Gastroesophageal sphincter (tissue), 4 donors: ENCODE data around the gene IRF2. TPM values are rescaled to one million over a fixed set of nuclear protein-coding genes. Genes with fewer than 3 reads are reported as not detected.

Experiments used
- ATAC-seq: fragments of 150-250 bp; one replicate; pipeline ENCODE4 v1.9.1; 2016; ENCODE audit warnings: mild to moderate bottlenecking, moderate library complexity
- H3K27ac ChIP-seq, 4 donors: fragments of 200-600 bp; sonication (generic) in 3 of 4; 1 replicate in 3 of 4; 2 replicates in 1 of 4; pipeline ENCODE4 v1.5.1; 2016 to 2019
- H3K27me3 ChIP-seq: fragments of 200-600 bp; sonication (generic); one replicate; pipeline ENCODE4 v1.5.1; 2019
- H3K36me3 ChIP-seq, 2 donors: fragments of 200-600 bp; sonication (generic); one replicate each; pipeline ENCODE4 v1.5.1; 2019; ENCODE audit warnings: control low read depth in 1 of 2
- H3K4me1 ChIP-seq, 3 donors: fragments of 200-600 bp; sonication (generic); 1 replicate in 2 of 3; 2 replicates in 1 of 3; pipeline ENCODE4 v1.5.1; 2016 to 2019; ENCODE audit warnings: control low read depth in 2 of 3
- H3K4me3 ChIP-seq, 2 donors: fragments of 200-600 bp; sonication (generic); one replicate each; pipeline ENCODE4 v1.5.1; 2019; ENCODE audit warnings: mild to moderate bottlenecking in 1 of 2, moderate library complexity in 1 of 2
- H3K9me3 ChIP-seq, 3 donors: fragments of 200-600 bp; sonication (generic); one replicate each; pipeline ENCODE4 v1.5.1; 2017 to 2019; ENCODE audit warnings: control low read depth in 2 of 3
- CTCF ChIP-seq, 4 experiments: fragments of 200-600 bp in 2 of 4; fragments of 450-650 bp in 2 of 4; sonication (generic) in 1 of 4; IDR thresholded peaks; one replicate each; pipeline ENCODE4 v1.5.1; 2017 to 2019; ENCODE audit warnings: antibody characterized with exemption in 4 of 4, mild to moderate bottlenecking in 2 of 4, moderate library complexity in 2 of 4
- EP300 ChIP-seq: sonication (generic); formaldehyde crosslinking; IDR thresholded peaks from one replicate; pipeline ENCODE4 v1.6.1; 2017; ENCODE audit warnings: antibody characterized with exemption, mild to moderate bottlenecking
- POLR2A ChIP-seq, 2 donors: fragments of 450-650 bp; IDR thresholded peaks; one replicate each; pipeline ENCODE4 v1.6.1; 2017; ENCODE audit warnings: antibody characterized with exemption in 2 of 2, mild to moderate bottlenecking in 2 of 2, moderate library complexity in 1 of 2
- POLR2AphosphoS5 ChIP-seq: sonication (generic); formaldehyde crosslinking; IDR thresholded peaks from one replicate; pipeline ENCODE4 v1.6.1; 2017; ENCODE audit warnings: antibody characterized with exemption
- WGBS, 2 donors: methylation state at CpG; one replicate each; pipeline ENCODE4 v1.1.5; 2018; ENCODE audit warnings: low coverage in 1 of 2; 5-methylcytosine and 5-hydroxymethylcytosine counted together
- total RNA-seq, 4 donors: library from RNA; depleted of rRNA; stranded (reverse); fragments of >200 nt; gene quantifications; one replicate each; pipeline ENCODE4 v1.1.0, GENCODE V29; 2016

Gene IRF2
- total RNA-seq, 4 donors from 2014 or later: 34.1 to 41.7 (median 35.4) TPM

DNA sequence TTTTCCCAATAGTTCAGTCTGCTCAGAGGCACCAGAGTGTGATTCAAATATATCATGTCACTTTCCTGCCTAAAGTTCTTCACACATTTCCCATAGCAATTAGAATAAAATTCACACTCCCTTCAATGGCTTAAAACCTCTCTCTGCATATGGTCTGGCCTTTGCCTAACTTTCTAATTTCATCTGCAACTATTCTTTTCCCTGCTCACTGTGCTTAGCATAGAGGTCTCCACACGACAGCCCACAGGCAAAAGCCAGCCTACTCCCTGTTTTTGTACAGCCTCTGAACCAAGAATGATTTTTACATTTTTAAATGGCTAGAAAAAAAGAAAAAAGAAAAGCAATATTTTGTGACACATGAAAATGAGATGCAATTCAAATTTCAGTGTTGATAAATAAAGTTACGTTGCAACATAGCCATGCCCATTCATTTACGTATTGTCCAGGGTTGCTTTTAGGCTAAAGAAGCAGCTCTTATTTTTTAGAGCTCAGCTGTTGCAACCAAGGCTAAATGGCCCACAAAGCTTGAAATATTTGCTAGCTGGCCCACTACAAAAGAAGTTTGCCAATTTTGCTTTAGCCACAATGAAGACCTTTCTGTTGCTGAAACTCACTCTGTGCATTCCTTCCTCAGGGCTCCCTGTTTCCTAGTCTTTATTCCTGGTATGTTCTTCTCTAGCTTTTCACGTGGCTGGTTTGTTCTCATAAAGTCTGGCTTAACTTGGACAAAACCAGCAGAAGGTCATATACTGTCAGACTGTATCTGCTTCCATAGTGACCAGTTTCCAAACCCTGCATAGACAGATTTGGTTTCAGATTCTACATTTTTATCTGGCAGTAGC is 26.6 kb upstream of the IRF2 start:
- TF ChIP-seq POLR2AphosphoS5: no peak
- TF ChIP-seq EP300: no peak
- TF ChIP-seq CTCF (IDR thresholded peaks at IDR 0.05): no peak
- TF ChIP-seq POLR2A (IDR thresholded peaks at IDR 0.05): no peak
- Histone ChIP-seq H3K27me3 (no peaks in the 10 kb centered on the region), H3K27ac (no peak overlapping the region), H3K4me1 (no peaks in the 10 kb centered on the region), H3K9me3 (peaks cover 0 to 10% (median 0%) of the 10 kb centered on the region in 3 donors), H3K4me3 (no peak overlapping the region), H3K36me3 (no peaks in the 10 kb centered on the region)
- ATAC-seq: no peak
- WGBS, 2 donors: 78 to 81% methylated on average over 4 of the region's 4 CpGs

DNA sequence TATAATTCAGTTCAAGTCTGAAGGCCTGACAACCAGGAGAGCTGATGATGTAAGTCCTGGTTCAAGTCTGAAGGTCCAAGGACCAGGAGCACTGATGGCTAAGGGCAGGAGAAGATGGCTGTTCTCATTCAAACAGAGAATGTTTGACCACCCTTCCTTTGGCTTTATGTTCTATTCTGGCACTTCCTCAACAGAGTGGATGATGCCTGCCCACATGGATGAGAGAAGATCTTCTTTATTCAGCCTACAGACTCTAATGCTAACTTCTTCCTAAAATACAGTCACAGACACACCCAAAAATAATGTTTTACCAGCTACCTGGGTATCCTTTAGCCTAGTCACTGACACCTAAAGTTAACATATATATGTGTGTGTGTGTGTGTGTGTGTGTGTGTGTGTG is 25.6 kb upstream of the IRF2 start:
- no peak overlapping the region for H3K4me3 ChIP-seq
- TF ChIP-seq POLR2A (IDR thresholded peaks at IDR 0.05): no peak
- no peak for TF ChIP-seq CTCF (IDR thresholded peaks at IDR 0.05)
- TF ChIP-seq EP300: no peak
- no peak for TF ChIP-seq POLR2AphosphoS5
- no peaks in the 10 kb centered on the region for H3K4me1 ChIP-seq
- no peaks in the 10 kb centered on the region for H3K27me3 ChIP-seq
- ATAC-seq: no peak
- no peak overlapping the region for H3K27ac ChIP-seq
- H3K9me3 ChIP-seq: peaks cover 0 to 10% (median 0%) of the 10 kb centered on the region in 3 donors
- H3K36me3 ChIP-seq: no peaks in the 10 kb centered on the region

GRCh38 chr4:184498598-184498997 is 24.2 kb upstream of the IRF2 start:
- Histone ChIP-seq H3K4me3 (no peak overlapping the region), H3K36me3 (no peaks in the 10 kb centered on the region), H3K27me3 (no peaks in the 10 kb centered on the region), H3K4me1 (no peaks in the 10 kb centered on the region), H3K9me3 (peaks cover 0 to 10% (median 0%) of the 10 kb centered on the region in 3 donors), H3K27ac (no peak overlapping the region)
- no peak for ATAC-seq
- TF ChIP-seq POLR2A (IDR thresholded peaks at IDR 0.05) (no peak), CTCF (IDR thresholded peaks at IDR 0.05) (no peak), POLR2AphosphoS5 (no peak), EP300 (no peak)
- no CpG with 5 or more reads among the region's 10 CpGs for WGBS, 2 donors

DNA sequence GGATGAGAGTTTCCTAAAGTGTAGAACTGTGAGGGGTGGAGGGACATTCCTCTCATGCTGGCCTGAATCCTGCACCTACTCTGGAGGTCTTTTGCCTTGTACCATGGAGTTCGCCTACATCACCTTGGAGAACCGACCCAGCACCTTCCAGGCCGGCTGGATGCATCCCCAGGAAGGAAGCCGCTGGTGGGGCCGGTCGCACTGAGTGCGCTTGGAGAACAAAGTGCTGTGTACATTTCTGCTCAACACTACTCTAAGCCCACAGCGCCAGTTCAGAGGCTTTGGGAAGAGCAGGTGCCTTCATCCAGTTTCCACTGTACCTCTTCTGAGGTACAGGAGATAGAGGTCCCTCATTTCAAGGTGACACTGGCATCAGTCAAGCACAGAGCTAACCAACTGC is 15.4 kb upstream of the IRF2 start:
- Histone ChIP-seq H3K9me3 (no peaks in the 10 kb centered on the region), H3K36me3 (no peaks in the 10 kb centered on the region), H3K27ac (no peak overlapping the region), H3K27me3 (no peaks in the 10 kb centered on the region), H3K4me3 (no peak overlapping the region), H3K4me1 (no peaks in the 10 kb centered on the region)
- whole genome bisulfite sequencing, 2 donors: no CpG with 5 or more reads among the region's 8 CpGs
- ATAC-seq: no peak
- no peak for TF ChIP-seq POLR2A (IDR thresholded peaks at IDR 0.05)
- TF ChIP-seq CTCF (IDR thresholded peaks at IDR 0.05): no peak
- no peak for TF ChIP-seq EP300
- no peak for TF ChIP-seq POLR2AphosphoS5

GRCh38 chr4:184487503-184487902 is 13.2 kb upstream of the IRF2 start:
- TF ChIP-seq CTCF (IDR thresholded peaks at IDR 0.05) (no peak), EP300 (no peak)
- ATAC-seq: no peak
- WGBS, 2 donors: 87 to 94% methylated on average over 5 to 6 of the region's 9 CpGs

More at GRCh38 chr4:184487503-184487902, 13.2 kb upstream of the IRF2 start:
- Histone ChIP-seq H3K27me3 (no peaks in the 10 kb centered on the region), H3K36me3 (no peaks in the 10 kb centered on the region), H3K4me1 (no peaks in the 10 kb centered on the region), H3K4me3 (no peak overlapping the region), H3K27ac (no peak overlapping the region), H3K9me3 (no peaks in the 10 kb centered on the region)
